Measurements from ENCODE around the gene TSPAN1.

DNA sequence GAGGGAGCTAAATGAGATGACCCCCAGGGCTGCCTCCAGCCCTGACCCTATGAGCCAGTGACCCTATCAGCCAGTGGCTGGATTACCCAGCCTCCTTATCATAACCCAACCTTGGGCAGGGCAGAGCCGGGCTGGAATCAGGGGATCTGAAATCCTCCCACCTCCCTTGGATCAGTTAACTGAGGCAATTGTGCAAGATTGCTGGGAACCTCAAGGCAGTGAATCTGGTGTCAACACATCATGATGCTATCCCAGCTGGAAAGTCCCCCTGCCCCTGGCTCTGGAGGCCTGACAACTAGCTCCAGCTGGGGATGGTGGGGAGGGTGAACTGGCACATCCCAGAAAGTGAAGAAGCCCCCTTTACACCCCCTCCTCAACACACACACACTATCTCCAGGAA lies 6.4 kb upstream of the TSPAN1 start:
- no peak for TF ChIP-seq GATA3 (IDR thresholded peaks at IDR 0.05; ENCODE audit: low read depth, low read length)
- no peak for TF ChIP-seq GATA2 (IDR thresholded peaks at IDR 0.05; ENCODE audit: low read depth, low read length)

Data from SH-SY5Y (cell line).